Ramos (cell line): ENCODE measurements around the gene OR8J3.
"Not testable (repeated sequence)": the region's sequence is repeated elsewhere in the genome, so short reads cannot be mapped to it uniquely, and the experiment has no call there.

Source experiments
- in situ Hi-C: fragments of 300-500 bp; cut with MboI; formaldehyde crosslinking; loops from one replicate; pipeline ENCODE4 v1.14.3; 2022; ENCODE audit warnings: low sequenced_read_pairs; ENCODE audit not compliant: unreplicated experiment

The OR8J3 gene

DNA sequence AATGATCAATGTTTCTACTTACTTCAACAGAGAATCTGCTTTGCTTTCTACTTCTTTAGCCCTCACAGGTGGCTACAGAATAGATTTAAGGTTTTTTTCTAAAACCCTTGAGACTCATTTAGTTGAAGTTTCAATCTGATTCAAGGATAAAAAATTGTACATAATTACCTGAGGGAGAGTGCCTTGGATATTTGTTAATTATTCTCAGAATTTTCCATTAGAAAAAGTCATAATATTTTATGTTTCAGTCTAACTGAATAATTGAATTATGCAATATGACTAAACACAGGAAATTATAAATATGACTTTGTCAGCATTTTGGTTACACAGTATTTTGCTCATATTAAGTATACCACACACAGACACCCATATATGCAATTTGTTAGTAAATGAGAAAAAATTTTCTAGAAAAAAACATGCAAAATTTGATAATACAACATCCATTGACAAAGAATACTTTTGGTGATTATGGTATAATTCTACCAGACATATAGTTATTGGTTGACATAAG lies at the start of gene OR8J3:
Gene OR8J3, minus strand, starts transcription at position 51 of the 511 bp plus-strand sequence. CDS start 2,483 bp downstream, outside the sequence.
- in situ Hi-C loops, result no loop called here

DNA sequence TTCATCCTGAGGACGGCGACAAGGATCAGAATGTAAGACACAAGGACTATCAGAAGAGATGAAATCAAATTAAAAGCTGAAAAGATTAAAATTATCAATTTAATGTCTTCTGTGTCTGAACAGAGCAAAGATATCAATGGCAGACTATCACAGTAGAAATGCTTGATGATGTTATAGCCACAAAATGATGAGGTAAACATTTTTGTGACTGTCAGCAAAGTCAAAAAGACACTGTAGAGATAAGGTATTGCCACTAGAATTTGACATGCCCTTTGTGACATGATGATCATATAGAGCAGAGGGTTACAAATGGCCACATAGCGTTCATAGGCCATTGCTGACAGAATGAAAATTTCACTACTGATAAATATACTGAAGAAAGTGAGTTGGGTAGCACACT lies 48.6 kb upstream of the OR8J3 start:
- in situ Hi-C loops, result no loop called here

GRCh38 chr11:56183459-56183858 lies 43.5 kb upstream of the OR8J3 start:
- in situ Hi-C loops, result no loop called here

DNA sequence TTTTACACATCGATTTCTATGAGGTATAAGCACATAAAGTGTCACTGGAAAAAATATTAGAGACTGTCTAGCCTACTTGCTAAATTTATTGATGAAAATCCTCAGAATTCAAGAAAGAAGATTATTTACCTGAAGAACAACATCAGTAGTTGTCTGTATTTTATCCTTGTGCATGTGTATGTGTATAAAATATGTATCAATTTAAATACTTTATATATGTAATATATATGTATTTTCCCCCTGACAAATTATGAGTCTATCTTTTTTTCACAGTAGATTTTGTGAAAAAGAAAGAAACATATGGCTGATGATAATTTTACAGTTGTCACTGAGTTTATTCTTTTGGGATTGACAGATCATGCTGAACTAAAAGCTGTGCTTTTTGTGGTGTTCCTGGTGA lies 36.3 kb upstream of the OR8J3 start, which contains the start of gene OR5J2:
Gene OR5J2, plus strand, starts transcription at position 301 of the 400 bp plus-strand sequence. Its CDS starts 0 bp downstream, at position 301.
- in situ Hi-C loops, result no loop called here

DNA sequence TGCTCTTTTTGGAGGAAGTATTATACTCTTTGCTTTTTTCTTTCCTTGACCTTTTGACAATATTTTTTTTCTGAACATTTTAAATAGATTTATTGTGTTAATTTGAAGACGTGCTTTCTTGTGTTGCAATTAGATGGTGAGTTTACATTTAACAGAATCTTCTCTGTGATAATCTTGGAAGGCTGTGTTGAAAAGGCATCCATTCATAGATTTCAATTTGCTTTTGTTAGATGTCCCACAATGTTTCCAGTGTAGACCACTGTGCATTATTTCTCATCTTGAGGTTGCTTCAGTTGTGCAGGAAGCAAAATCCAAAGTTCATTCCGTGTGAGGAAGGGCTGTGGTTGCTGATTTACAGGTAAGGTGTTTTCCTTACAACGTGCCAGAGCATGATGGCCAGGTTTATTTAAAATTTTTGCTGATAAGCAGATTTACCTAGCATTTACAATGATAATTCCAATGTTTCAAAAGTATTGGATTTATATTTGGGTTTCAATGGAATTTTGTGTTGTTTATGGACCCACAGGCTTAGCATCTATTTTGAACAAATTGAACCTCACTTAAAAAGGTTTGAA lies 32.3 kb upstream of the OR8J3 start:
- in situ Hi-C loops, result no loop called here

GRCh38 chr11:56163804-56164203 lies 23.8 kb upstream of the OR8J3 start:
- in situ Hi-C loops, result no loop called here

- in situ Hi-C loops, result no loop called here
Observed at GRCh38 chr11:56160217-56160616, 20.2 kb upstream of the OR8J3 start, which contains the start of gene OR8K5. Gene OR8K5 (minus strand): TSS chr11:56160317. CDS start chr11:56160317, 0 bp downstream.

DNA sequence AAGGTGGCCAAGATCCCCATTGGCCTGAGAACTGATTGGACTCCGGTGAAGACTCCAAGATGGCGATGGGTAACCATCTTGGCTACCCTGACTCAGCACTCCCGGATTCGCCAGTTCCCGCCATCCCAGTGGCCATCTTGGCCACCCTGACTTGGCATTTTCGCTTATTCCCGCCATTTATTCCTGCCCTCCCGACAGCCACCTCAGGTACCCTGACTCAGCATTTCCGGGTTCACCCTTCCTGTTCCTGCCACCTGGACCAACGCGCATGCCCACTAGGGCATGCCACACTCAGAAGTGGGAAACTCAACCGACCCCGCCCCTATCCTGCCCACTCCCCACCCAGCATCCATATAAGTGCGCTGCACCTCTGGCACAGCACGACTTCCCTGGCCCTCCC lies 12.3 kb upstream of the OR8J3 start:
- in situ Hi-C loops, result no loop called here

- in situ Hi-C loops, result no loop called here
Observed at GRCh38 chr11:56151376-56151775, 11.4 kb upstream of the OR8J3 start.

- in situ Hi-C loops, result not testable (repeated sequence)
Observed at GRCh38 chr11:56143681-56144080, 3.7 kb upstream of the OR8J3 start.

DNA sequence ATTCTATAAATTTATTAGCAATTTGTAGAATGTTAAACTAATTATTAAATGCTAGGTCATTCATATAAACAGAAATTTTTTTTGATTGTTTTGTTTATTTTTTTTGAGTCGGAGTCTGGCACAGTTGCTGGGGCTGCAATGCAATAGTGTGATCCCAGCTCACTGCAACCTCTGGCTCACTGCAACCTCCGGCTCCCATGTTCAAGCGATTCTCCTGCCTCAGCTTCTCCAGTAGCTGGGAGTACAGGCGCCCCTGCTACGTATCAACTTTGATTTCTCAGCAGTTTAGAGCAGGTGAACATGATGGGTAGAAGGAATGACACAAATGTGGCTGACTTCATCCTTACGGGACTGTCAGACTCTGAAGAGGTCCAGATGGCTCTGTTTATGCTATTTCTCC lies 17.9 kb downstream of the OR8J3 start, which contains the start of gene OR8H3:
Gene OR8H3, plus strand, starts transcription at position 301 of the 400 bp plus-strand sequence. Its CDS starts 0 bp downstream, at position 301.
- in situ Hi-C loops, result no loop called here

DNA sequence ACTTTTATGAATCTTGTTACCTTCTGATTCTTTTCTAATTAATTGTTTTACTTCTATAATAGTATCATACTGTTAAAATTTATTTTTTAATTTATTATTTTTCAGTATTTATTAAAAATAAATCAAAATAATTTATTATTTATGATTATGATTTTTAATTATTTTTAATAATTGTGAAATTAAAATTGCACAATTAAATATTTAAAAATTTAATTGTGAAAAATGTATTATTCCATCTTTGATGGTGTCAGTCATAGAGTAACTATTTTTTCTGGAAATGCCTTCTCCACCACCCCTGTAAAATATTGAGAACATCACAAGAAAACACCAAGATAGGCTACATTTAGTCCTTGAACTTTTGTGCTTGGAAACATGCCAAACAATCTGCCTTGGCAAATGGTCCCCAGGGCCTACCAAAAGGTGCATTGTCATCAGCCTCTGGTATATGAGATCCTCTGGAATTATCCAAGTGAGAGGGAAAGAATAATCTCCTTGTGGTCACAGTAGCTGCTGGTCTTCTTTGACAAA lies 36.7 kb downstream of the OR8J3 start, which contains the start of gene OR8H2:
Gene OR8H2, plus strand, starts transcription at position 478 of the 528 bp plus-strand sequence. CDS start 1,356 bp downstream, outside the sequence.
- in situ Hi-C loops, result no loop called here

DNA sequence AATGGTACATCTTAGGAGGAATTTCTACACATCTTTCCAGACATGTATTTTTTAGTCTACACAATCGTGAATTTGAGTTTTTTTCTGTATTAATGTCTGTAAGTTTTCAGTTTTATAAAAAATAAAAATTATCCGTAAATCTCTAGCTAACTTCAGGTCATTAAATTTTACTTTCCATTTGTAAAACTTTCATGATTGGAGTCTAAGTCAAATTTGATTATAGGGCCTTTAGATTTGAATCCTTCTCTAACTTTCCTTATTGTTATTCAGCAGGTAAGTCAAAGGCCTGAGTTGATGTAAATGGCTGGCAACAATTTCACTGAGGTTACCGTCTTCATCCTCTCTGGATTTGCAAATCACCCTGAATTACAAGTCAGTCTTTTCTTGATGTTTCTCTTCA lies 47.0 kb downstream of the OR8J3 start, which contains the start of gene OR8I2:
Gene OR8I2, plus strand, starts transcription at position 301 of the 400 bp plus-strand sequence. Its CDS starts 0 bp downstream, at position 301.
- in situ Hi-C loops, result no loop called here

- in situ Hi-C loops, result no loop called here
Observed at GRCh38 chr11:56089697-56090096, 50.3 kb downstream of the OR8J3 start.
